GM18505 (cell line): ENCODE data around the gene SPATA16.

ENCODE experiments used
- ATAC-seq: cut with Tn5 transposase; IDR thresholded peaks from one replicate; pipeline ENCODE4 v1.9.1; 2021; ENCODE audit not compliant: unreplicated experiment
- POLR2A ChIP-seq: IDR thresholded peaks from 4 replicates; pipeline ENCODE4 v1.6.1; 2011; ENCODE audit warnings: borderline replicate concordance; ENCODE audit not compliant: insufficient read depth, insufficient read length; ENCODE audit errors: extremely low read depth

The SPATA16 gene

DNA sequence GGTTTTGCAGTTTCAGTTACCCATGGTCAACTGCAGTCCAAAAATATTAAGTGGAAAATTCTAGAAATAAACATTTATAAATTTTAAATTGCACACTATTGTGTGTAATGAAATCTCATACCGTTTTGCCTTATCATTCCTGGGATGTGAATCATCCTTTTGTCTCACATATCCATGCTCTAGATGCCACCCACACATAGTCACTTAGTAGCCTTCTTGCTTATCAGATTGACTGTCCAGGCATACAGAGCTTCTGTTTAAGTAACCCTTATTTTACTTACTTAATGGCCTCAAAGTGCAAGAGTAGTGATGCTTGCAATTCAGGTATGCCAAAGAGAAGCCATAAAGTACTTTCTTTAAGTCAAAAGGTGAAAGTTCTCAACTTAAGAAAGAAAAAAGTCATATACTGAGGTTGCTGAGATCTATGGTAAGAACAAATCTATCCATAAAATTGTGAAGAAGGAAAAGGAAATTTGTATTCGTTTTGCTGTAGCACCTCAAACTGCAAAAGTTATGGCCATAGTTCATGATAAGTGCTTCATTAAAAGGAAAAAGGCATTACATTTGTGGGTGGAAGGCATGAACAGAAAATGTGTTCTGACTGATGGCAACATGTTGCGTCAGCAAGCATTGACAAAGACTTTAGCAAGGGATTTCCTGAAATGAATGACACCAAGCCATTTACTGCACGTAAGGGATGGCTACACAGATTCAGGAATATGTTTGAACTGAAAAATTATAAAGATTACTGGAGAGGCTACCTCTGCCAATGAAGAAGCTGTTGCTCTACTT, 43.8 kb downstream of the SPATA16 start:
- no peak for ATAC-seq
- no peak for TF ChIP-seq POLR2A

DNA sequence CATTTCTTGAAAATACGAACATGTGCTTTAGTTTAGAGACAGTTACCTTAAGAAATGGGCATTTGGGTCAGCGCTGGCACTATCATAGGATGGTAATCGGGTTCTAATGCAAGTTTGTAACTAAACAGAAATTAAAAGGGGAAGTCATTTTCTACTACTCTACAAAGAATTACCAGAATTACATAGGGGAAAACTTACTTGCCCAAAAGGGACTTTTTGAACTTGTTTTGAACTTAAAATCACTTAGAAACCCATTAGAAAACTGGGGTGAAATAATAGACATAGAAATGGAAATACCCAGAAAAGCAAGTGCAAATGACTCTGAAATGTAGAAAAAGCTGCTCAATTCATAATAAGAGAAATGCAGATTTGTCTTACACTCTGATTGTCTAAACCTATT, 44.9 kb downstream of the SPATA16 start:
- TF ChIP-seq POLR2A, result no peak
- ATAC-seq, result no peak

DNA sequence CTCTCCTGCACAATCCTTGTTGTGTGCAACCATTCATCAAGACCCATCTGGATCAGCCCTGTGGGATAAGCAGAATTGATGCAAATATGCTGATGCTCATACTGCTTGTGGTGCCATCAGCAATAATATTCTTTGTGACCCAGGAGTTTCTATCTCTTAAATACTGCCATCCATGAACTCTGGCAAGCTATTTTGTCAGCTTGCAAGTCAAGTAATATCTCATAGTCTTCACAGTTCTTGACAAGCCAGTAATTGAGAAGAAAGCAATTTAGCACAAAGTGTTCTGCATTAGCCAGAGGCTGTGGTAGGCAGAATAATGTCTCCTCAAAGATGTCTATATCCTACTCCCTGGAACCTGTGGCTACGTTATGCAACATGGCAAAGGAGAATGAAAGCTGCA, 49.0 kb downstream of the SPATA16 start:
- no peak for TF ChIP-seq POLR2A
- ATAC-seq, result no peak

DNA sequence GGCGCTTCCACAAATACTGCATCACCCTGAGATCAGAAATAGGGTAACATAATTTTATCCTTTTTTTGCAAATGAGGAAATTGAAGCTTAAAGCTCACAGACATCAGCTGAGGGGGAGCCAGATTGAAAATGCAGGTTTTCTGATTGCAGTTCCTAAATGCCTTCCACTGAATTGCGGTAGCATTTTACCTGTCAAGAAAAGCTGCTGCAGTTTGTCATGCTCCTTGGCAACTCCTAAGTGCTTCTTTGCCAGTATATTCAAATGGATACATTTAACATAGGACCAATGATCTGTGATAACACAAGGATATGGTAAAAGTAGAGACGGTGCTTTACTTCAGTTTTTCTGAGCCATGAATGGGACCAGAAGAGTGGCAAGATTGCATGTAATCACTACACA, 50.5 kb downstream of the SPATA16 start:
- TF ChIP-seq POLR2A, result no peak

DNA sequence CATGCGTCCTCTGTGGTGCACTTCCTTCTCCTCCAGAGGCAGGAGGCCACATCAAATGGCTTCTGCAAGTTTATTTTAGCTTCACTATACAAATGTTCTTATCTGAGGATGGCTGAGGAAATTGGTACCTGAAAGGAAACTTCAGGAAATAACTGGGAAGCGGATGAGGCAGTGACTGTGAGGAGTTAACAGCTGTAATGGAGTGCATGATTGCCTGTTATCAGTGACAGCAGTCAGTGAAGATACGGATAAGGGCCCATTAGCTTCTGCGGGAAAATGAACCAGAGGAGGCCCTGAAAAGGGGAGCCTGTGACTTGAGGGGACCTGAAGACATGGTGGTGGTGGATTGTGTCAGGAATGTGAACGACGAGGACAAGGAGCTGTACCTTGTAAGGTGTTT, 51.8 kb downstream of the SPATA16 start:
- no peak for TF ChIP-seq POLR2A
- no peak for ATAC-seq

More for the DNA sequence above, 50.5 kb downstream of the SPATA16 start:
- no peak for ATAC-seq

DNA sequence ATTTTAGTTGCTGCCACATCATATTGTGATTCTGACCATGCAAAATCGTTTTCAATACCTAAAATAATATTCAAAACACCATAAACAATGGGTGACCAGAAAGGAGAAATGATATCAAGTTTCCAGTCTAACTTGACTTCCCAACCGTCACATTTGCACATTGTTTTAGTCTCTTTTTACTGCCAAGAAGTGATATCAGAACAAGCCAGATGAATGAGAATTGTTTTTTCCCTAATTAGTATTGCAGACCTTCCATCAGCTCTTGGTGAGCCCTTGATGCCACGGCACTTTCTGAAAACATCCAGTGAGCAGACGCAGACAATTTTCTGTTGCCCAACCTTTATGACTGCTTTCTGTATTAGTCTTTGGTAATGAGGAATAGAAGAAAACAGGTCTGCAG, 62.5 kb downstream of the SPATA16 start:
- ATAC-seq, result no peak
- TF ChIP-seq POLR2A, result no peak

DNA sequence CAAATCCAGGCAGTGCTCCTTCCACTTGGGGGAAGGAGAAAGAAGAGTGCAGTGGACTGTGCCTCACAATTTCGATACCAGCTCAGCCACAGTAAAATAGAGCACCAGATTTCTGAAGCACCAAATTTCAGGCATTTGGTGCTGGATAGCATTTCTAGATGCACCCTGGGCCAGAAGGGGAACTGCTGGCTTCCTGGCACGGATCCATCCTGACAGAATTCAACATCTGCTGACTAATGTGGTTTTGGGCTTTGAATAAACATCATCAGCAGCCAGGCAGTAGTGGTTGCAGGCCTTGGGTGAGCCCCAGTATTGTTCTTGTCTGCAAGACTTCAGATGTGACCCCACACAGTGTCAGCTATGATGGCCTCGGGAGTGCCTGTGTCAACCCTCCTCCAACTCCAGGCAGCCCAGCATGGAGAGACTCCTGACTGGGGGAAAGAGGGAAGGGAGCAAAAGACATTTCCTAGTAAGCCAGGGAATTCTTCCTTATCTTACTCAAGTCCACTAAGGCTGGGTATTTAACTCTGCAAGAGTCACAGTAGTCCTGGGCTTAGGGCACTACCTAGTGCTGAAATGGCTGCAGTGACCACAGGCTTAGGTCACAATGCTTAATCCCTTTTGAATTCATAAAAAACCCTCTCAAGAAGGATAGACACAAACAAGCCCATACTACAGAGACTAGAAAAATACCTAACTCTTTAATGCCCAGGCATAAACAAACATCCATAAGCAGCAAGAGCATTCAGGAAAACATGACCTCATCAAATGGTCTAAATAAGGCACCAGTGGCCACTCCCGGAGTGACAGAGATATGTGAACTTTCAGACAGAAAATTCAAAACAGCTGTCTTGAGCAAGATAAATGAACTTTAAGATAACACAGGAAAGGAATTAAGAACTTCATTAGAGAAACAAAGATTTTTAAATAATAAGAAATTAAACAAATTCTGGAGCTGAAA, 74.7 kb downstream of the SPATA16 start:
- no peak for ATAC-seq
- TF ChIP-seq POLR2A, result no peak

DNA sequence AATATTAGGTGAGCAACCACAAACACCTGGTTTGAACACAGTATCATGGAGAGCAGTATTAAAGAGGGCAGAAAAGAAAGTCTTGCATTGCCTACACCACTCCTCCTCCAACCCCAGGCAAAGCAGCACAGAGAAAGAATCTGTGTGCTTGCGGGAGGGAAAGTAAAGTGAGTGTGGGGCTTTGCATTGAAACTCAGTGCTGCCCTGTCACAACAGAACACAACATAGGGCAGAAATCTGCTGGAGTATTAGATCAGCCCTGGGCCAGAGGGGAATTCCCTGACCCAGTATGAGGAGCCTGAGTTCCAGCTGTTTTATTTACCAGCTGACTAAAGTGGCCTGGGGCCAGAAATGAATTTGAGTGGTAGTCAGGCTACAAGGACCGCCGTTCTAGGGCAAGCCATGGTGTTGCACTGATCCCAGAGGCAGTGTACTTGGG, 75.5 kb downstream of the SPATA16 start:
- ATAC-seq, result no peak
- no peak for TF ChIP-seq POLR2A

DNA sequence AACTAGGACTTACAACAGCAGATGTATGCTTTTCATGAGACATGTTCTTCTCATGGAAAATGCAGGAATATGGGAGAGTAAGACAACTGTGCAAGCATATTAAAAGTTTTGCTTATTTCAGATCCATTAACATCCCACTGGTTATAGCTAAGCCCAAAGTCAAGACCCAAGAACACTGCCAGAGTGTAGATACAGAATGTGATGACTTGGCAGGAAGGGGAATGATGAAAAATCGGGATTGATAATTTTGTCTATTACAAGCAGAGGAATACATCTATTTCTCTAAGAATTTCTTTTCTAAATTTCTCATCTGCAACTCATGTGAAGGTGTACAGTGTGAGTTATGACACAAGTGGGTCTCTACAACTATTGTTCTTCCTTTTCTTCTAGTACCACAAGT, 76.4 kb downstream of the SPATA16 start:
- no peak for TF ChIP-seq POLR2A

DNA sequence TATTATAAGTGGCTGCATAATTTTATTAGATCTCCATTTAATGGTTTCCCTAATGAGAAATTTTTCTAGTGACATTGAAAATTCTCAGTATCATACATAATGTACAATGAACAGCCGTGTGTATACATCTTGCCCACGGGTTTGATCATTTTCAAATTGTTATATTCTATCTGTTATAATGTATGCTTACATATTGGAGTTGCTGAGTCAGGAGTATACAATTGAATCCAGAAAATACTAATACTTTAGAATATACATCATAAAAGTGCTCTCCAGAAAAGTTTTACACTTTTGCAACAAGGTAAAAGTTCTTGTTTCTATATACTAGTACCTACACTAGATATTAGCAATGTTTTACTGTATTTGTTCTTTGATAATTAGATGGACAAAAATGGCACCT, 82.8 kb downstream of the SPATA16 start:
- no peak for ATAC-seq
- no peak for TF ChIP-seq POLR2A

More for the DNA sequence above, 76.4 kb downstream of the SPATA16 start:
- ATAC-seq, result no peak

DNA sequence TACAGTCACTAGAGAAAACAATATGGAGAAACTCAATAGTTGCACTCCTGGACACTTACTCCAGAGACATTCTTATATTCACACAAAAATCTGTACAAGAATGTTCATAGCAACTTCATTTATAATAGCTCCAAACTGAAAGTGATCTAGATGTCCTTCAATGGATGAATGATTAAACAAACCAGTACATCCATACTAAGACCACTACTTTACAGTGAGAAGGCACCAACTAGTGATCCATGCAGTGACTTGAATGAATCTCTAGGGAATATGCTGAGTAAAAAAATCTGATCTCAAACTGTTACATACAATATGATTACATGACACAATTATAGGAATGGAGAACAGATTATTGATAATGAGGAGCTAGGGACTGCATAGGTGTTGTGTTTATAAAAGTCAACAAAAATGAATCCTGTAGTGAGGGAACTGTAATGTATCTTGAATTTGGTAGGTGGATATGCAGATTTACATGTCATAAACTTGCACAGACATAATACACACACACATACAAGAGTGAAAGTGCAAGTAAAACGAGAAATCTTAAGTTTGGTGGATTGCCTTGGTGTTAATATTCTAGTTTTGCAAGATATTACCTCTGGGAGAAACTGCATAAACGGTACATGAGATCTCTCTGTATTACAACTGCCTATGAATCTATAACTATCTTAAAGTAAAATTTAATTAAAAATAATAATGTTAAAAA, 85.7 kb downstream of the SPATA16 start:
- ATAC-seq, result no peak
- no peak for TF ChIP-seq POLR2A

DNA sequence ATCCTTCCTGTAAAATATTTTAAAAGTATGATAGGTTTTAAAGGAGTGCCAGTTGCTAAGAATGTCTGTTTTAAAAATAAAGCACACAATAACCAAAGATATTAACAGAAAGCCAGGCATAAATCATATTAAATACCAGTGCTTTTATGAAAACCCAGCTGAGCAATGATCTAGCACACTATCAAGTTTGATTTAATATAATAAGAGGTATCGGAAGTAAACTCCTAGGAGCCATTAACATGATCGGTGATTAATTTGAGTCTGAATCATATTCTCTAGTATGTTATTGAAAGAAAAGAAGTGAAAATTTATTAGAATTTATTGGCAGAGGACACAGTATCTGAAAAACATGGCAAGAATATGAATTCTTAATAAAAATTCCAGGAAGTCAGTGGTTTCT, 91.7 kb downstream of the SPATA16 start:
- TF ChIP-seq POLR2A, result no peak
- ATAC-seq, result no peak

DNA sequence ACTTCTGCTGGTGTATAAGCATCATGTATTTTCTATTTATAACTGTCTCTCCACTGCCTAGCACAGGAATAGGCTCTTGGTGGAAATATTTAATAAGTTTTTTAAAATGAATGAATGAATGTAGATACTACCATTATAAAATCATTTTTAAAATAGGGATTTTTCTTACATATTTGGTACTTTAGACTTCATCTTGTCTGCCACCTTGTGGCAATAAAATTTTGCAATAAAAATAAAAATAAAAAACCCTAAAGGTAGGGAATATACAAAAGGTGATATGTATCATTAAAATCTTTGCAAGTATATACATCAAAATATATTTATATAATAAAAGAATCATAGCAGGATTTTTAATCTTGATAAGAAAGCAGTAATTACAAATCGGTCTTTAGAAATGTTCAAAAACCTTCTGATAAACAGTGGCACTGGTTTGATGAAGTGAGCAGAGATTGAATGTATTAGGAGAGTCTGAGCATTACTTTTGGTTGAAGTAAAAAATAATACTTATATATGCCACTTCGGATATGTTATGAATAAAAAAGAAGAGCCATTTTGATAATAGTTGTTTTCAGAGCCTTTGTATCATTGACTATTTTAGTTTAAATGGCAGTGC, 95.2 kb downstream of the SPATA16 start:
- ATAC-seq, result no peak
- TF ChIP-seq POLR2A, result no peak

DNA sequence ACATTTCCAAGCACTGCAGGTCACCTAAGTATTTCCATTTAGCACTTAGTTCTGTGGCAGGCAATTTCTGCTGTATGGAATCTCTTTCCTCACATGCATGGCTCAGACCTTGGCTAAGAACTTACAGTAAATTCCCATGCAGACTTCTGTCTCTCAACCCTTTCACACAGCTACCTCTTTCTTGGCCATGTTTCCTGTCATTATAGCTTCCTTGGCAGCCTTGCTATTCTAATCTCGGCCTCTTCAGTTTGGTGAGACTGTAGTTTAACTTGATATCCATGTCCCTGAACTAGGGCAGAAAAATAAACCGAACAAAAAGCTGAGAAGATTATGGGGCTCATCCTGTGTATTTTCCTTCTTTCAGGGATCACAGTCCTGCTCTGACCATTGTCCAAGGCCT, 96.0 kb downstream of the SPATA16 start:
- no peak for TF ChIP-seq POLR2A
- ATAC-seq, result no peak

DNA sequence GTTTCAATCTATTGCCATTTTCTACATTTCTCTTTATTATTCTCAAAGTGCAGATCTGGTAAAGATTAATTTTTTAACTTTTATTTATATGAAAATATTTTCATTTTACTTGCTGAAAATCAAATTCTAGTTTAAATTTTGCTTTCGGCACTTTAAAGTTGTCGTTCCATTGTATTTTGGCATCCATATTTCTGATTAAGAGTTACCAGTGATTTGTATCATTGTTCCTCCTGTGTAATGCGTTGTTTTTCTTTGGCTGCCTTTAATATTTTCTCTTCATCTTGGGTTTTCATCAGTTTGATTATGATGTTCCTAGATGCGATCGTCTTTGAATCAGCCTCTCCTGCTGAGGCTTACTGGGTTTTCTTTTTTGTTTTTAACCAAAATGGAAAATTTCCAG, 97.3 kb downstream of the SPATA16 start:
- no peak for ATAC-seq
- no peak for TF ChIP-seq POLR2A
